ENCODE measurements around the gene SLX4. TPM values are rescaled to one million over a fixed set of nuclear protein-coding genes. Genes with fewer than 3 reads are reported as not detected.

Gene SLX4
- total RNA-seq, 5 donors from 2014 or later (not counting 1 experiment from before 2014, with no cell fraction given): 6.3 to 9.4 (median 8.5) TPM

GRCh38 chr16:3532741-3533140 lies 78.7 kb downstream of the SLX4 start:
- H3K9me3 Mint-ChIP-seq: no peaks in the 10 kb centered on the region
- DNase-seq: no peak
- no peak for ATAC-seq (replicated peaks in 1 of 4)
- H3K36me3 Mint-ChIP-seq: peaks cover 43% of the 10 kb centered on the region
- ChIA-PET CTCF (no interaction called here), POLR2A (interaction anchor here (0.5 to 0.7 kb wide), 2 partner anchors 332 to 666 kb away, joined by 3 to 5 read pairs; no protein-coding TSS in a partner anchor)
- H3K4me3 ChIP-seq (ENCODE audit: control insufficient read depth in 1 of 2, extremely low read depth in 1 of 2, low read length in 1 of 2): no peak overlapping the region
- no peaks in the 10 kb centered on the region for H3K27me3 ChIP-seq (replicated peaks in 1 of 2; ENCODE audit: control insufficient read depth in 2 of 2, extremely low read depth in 1 of 2, insufficient read depth in 2 of 2, low read length in 1 of 2)
- 99% methylated on average over 12 of the region's 12 CpGs for WGBS (ENCODE audit: insufficient coverage)
- H3K36me3 ChIP-seq (ENCODE audit: control insufficient read depth in 2 of 2, extremely low read depth in 1 of 2, insufficient read depth in 1 of 2, low read length in 1 of 2): peaks cover 5 to 40% of the 10 kb centered on the region in 2 donors
- no peak overlapping the region for H3K27ac Mint-ChIP-seq
- H3K27ac ChIP-seq (ENCODE audit: low read length): no peak overlapping the region
- no peaks in the 10 kb centered on the region for H3K4me1 ChIP-seq (ENCODE audit: control insufficient read depth in 1 of 2, extremely low read depth in 1 of 2, insufficient read depth in 2 of 2, low read length in 2 of 2)
- H3K4me3 Mint-ChIP-seq: no peak overlapping the region
- no peaks in the 10 kb centered on the region for H3K27me3 Mint-ChIP-seq
- no peaks in the 10 kb centered on the region for H3K9me3 ChIP-seq
- H3K4me1 Mint-ChIP-seq: peaks cover 14 to 25% (median 24%) of the 10 kb centered on the region in 3 donors

Other genes with a start within 250 kb of the SLX4 start
- gene ZSCAN32, start 210.6 kb downstream of the SLX4 start, total RNA-seq: 10 to 100 TPM; 11.6 to 34.5 (median 28.5) TPM
- 10 to 100 TPM in 3 of 5 donors, 1 to 10 TPM in 2; 6.4 to 18.7 (median 18.5) TPM for gene ZNF174, start 210.4 kb downstream of the SLX4 start, total RNA-seq
- 1 to 10 TPM; 2.2 to 4.8 (median 4.3) TPM for gene ZNF597, start 168.1 kb downstream of the SLX4 start, total RNA-seq
- 10 to 100 TPM; 40.9 to 67.6 (median 55.6) TPM for gene NAA60, start 167.9 kb downstream of the SLX4 start, total RNA-seq
- gene C16orf90, start 116.1 kb downstream of the SLX4 start, total RNA-seq: not detected
- 10 to 100 TPM; 22.5 to 36.2 (median 32.6) TPM for gene CLUAP1, start 110.6 kb downstream of the SLX4 start, total RNA-seq
- 100 to 1,000 TPM in 3 of 5 donors, 10 to 100 TPM in 2; 75.6 to 178 (median 160) TPM for gene NLRC3, start 34.2 kb downstream of the SLX4 start, total RNA-seq
- gene DNASE1, start 43.1 kb upstream of the SLX4 start, total RNA-seq: 10 to 100 TPM; 22.6 to 54.4 (median 52.7) TPM
- 100 to 1,000 TPM in 4 of 5 donors, 10 to 100 TPM in 1; 87.5 to 172 (median 122) TPM for gene TRAP1, start 105.9 kb upstream of the SLX4 start, total RNA-seq